H1 (cell line): ENCODE data around the gene LRP8. TPM values are rescaled to one million over a fixed set of nuclear protein-coding genes. Genes with fewer than 3 reads are reported as not detected.

Source experiments
- CTCF ChIA-PET: fragments of 300-600 bp; sonication (Branson Sonifier 250); formaldehyde crosslinking; loops from one replicate; lab custom pipeline; 2021; ENCODE audit not compliant: partially characterized antibody; lab: Charles Lee
- POLR2A ChIA-PET: fragments of 300-600 bp; sonication (Branson Sonifier 250); formaldehyde crosslinking; loops from one replicate; lab custom pipeline; 2021; ENCODE audit warnings: inconsistent platforms; ENCODE audit not compliant: partially characterized antibody; lab: Charles Lee
- DNase-seq, 2 experiments: peaks; one replicate each; pipeline versions ENCODE4 v3.0.0 to v3.0.0-alpha.2; 2010 to 2022; ENCODE audit warnings: low spot score in 2 of 2, low read depth in 1 of 2, mixed read lengths in 1 of 2
- FAIRE-seq: peaks from 2 replicates; lab custom pipeline; 2011; peaks lifted over from hg19 to GRCh38; lab: Jason Lieb, UNC
- H2AFZ ChIP-seq: 2 replicates; pipeline ENCODE4 v1.8.1; 2012; ENCODE audit warnings: low read length, inconsistent platforms
- H2AK5ac ChIP-seq: 2 replicates; pipeline ENCODE4 v1.6.1; 2013; ENCODE audit warnings: low read depth, low read length
- H2BK120ac ChIP-seq: replicated peaks from 2 replicates; pipeline ENCODE3; 2013; ENCODE audit warnings: low read depth, low read length, inconsistent platforms
- H2BK12ac ChIP-seq: 2 replicates; pipeline ENCODE4 v1.6.1; 2013; ENCODE audit warnings: low read depth, low read length
- H2BK15ac ChIP-seq: 2 replicates; pipeline ENCODE4 v1.6.1; 2013; ENCODE audit warnings: low read length
- H2BK20ac ChIP-seq: 2 replicates; pipeline ENCODE4 v1.6.1; 2013; ENCODE audit warnings: low read length
- H2BK5ac ChIP-seq: 2 replicates; pipeline ENCODE4 v1.6.1; 2013; ENCODE audit warnings: low read depth, low read length
- H3K14ac ChIP-seq: 2 replicates; pipeline ENCODE4 v1.6.1; 2013; ENCODE audit warnings: inconsistent platforms; ENCODE audit not compliant: insufficient read length
- H3K18ac ChIP-seq: 2 replicates; pipeline ENCODE4 v1.6.1; 2013; ENCODE audit warnings: low read length; ENCODE audit errors: extremely low read depth
- H3K23ac ChIP-seq: 2 replicates; pipeline ENCODE4 v1.6.1; 2013; ENCODE audit warnings: inconsistent platforms; ENCODE audit not compliant: insufficient read length
- H3K23me2 ChIP-seq: 2 replicates; pipeline ENCODE4 v1.6.1; 2013; ENCODE audit warnings: low read depth, low read length
- H3K27ac ChIP-seq: 2 replicates; pipeline ENCODE4 v1.6.1; 2011; ENCODE audit warnings: low read depth, low read length, inconsistent platforms
- H3K27me3 ChIP-seq, 4 experiments: replicated peaks in 1 of 4; 1 replicate in 1 of 4; 2 replicates in 3 of 4; pipeline versions ENCODE4 v1.6.1 to v1.8.1; 2011 to 2013; ENCODE audit warnings: low read length in 3 of 4, mild to moderate bottlenecking in 3 of 4, inconsistent platforms in 2 of 4, mixed read lengths in 2 of 4, moderate library complexity in 1 of 4; ENCODE audit not compliant: control insufficient read depth in 3 of 4, insufficient read depth in 3 of 4; ENCODE audit errors: extremely low read depth in 1 of 4
- H3K36me3 ChIP-seq, 4 experiments: 2 replicates each; pipeline versions ENCODE4 v1.6.1 to v1.8.1; 2011 to 2013; ENCODE audit warnings: mild to moderate bottlenecking in 4 of 4, low read length in 3 of 4, moderate library complexity in 2 of 4, control low read depth in 1 of 4, inconsistent platforms in 1 of 4; ENCODE audit not compliant: insufficient read depth in 4 of 4, control insufficient read depth in 2 of 4
- H3K4ac ChIP-seq: replicated peaks from 2 replicates; pipeline ENCODE3; 2013; ENCODE audit warnings: low read length, low read depth, mixed read lengths, inconsistent platforms; ENCODE audit not compliant: insufficient read length
- H3K4me1 ChIP-seq, 4 experiments: replicated peaks in 1 of 4; 1 replicate in 1 of 4; 2 replicates in 3 of 4; pipeline versions ENCODE4 v1.6.1 to v1.8.1; 2011 to 2013; ENCODE audit warnings: low read length in 3 of 4, inconsistent platforms in 2 of 4, mixed read lengths in 1 of 4; ENCODE audit not compliant: insufficient read depth in 4 of 4, control insufficient read depth in 3 of 4
- H3K4me2 ChIP-seq, 2 experiments: 2 replicates each; pipeline versions ENCODE4 v1.6.1 to v1.8.1; 2011 to 2013; ENCODE audit warnings: low read depth in 2 of 2, low read length in 2 of 2, control low read depth in 1 of 2, inconsistent platforms in 1 of 2, mild to moderate bottlenecking in 1 of 2; ENCODE audit not compliant: insufficient read depth in 1 of 2
- H3K4me3 ChIP-seq, 4 experiments: fragments of 200-600, 300-600 bp in 1 of 4; sonication (generic), shearing (Covaris generic), sonication (Bioruptor Twin) in 1 of 4; 2 replicates each; pipeline versions ENCODE4 v1.5.1 to v1.8.1; 2011 to 2016; ENCODE audit warnings: low read length in 4 of 4, low read depth in 3 of 4, control low read depth in 2 of 4, inconsistent platforms in 2 of 4, mild to moderate bottlenecking in 2 of 4, mixed read lengths in 1 of 4, moderate library complexity in 1 of 4; ENCODE audit not compliant: insufficient read depth in 2 of 4; ENCODE audit errors: extremely low read depth in 1 of 4
- H3K56ac ChIP-seq: replicated peaks from 2 replicates; pipeline ENCODE3; 2013; ENCODE audit warnings: low read depth, mild to moderate bottlenecking, mixed read lengths, low read length, inconsistent platforms; ENCODE audit not compliant: insufficient read length
- H3K79me1 ChIP-seq: 2 replicates; pipeline ENCODE4 v1.6.1; 2013; ENCODE audit warnings: low read depth, low read length, control low read depth
- H3K79me2 ChIP-seq, 2 experiments: 2 replicates each; pipeline versions ENCODE4 v1.6.1 to v1.8.1; 2012 to 2013; ENCODE audit warnings: low read length in 2 of 2, mild to moderate bottlenecking in 2 of 2, inconsistent platforms in 1 of 2; ENCODE audit not compliant: insufficient read depth in 2 of 2, control insufficient read depth in 1 of 2
- H3K9ac ChIP-seq, 4 experiments: replicated peaks in 1 of 4; 1 replicate in 1 of 4; 2 replicates in 3 of 4; pipeline versions ENCODE4 v1.6.1 to v1.8.1; 2011 to 2013; ENCODE audit warnings: low read depth in 3 of 4, low read length in 3 of 4, control low read depth in 2 of 4, mild to moderate bottlenecking in 2 of 4, moderate library complexity in 2 of 4, inconsistent platforms in 1 of 4; ENCODE audit errors: extremely low read depth in 1 of 4
- H3K9me3 ChIP-seq, 2 experiments: 2 replicates each; pipeline versions ENCODE4 v1.6.1 to v1.8.1; 2012 to 2013; ENCODE audit warnings: mild to moderate bottlenecking in 2 of 2, moderate library complexity in 2 of 2, control low read depth in 1 of 2, inconsistent platforms in 1 of 2, low read depth in 1 of 2, low read length in 1 of 2, mixed read lengths in 1 of 2; ENCODE audit not compliant: insufficient read depth in 2 of 2
- H4K20me1 ChIP-seq, 2 experiments: replicated peaks in 1 of 2; 2 replicates each; pipeline versions ENCODE3 to v1.8.1; 2011 to 2013; ENCODE audit warnings: inconsistent platforms in 2 of 2, low read length in 2 of 2, mild to moderate bottlenecking in 1 of 2; ENCODE audit not compliant: insufficient read depth in 2 of 2, control insufficient read depth in 1 of 2
- H4K5ac ChIP-seq: 2 replicates; pipeline ENCODE4 v1.6.1; 2013; ENCODE audit warnings: low read length, low read depth, mixed read lengths, inconsistent platforms; ENCODE audit not compliant: insufficient read length
- H4K8ac ChIP-seq: 2 replicates; pipeline ENCODE4 v1.8.0; 2013; ENCODE audit warnings: mild to moderate bottlenecking, moderate library complexity, low read length, inconsistent platforms; ENCODE audit not compliant: insufficient read depth; ENCODE audit errors: extremely low read depth
- H4K91ac ChIP-seq: replicated peaks from 2 replicates; pipeline ENCODE3; 2013; ENCODE audit warnings: low read length, mixed read lengths, inconsistent platforms; ENCODE audit not compliant: insufficient read length
- SP1 ChIP-seq: IDR thresholded peaks from 2 replicates; pipeline ENCODE4 v1.6.1; 2011; ENCODE audit warnings: low read depth, low read length
- WGBS, 2 experiments: shearing (Covaris generic) in 1 of 2; methylation state at CpG; one replicate each; pipeline versions ENCODE4 v1.1.6 to v1.1.7; 2013 to 2015; ENCODE audit warnings: low lambda C conversion rate in 2 of 2, mixed read lengths in 2 of 2, inconsistent platforms in 1 of 2, low coverage in 1 of 2, missing lambda C conversion rate in 1 of 2; ENCODE audit not compliant: insufficient replicate concordance in 2 of 2, insufficient coverage in 1 of 2, insufficient read length in 1 of 2; ENCODE audit errors: extremely low coverage in 1 of 2, missing lambda C conversion rate in 1 of 2; 5-methylcytosine and 5-hydroxymethylcytosine counted together
- polyA plus RNA-seq, 7 experiments: library from polyadenylated mRNA; depleted of rRNA in 3 of 7; stranded (reverse) in 5 of 7; unstranded in 2 of 7; fragments of >200 nt in 5 of 7; fragments of 200-250 nt in 2 of 7; gene quantifications; 1 replicate in 5 of 7; 2 replicates in 1 of 7; 4 replicates in 1 of 7; pipeline versions ENCODE4 v1.2.1 to v1.2.3, GENCODE V29; 2011 to 2013; ENCODE audit warnings: missing spikeins in 2 of 7, mixed read lengths in 2 of 7
- total RNA-seq: library from RNA; stranded (reverse); fragmentation: NEBNext Ultra II Directional; extraction: Animal tissue kit (Norgen Biotek cat#: 25700); gene quantifications from 2 replicates; pipeline ENCODE4 v1.2.1, GENCODE V29; 2021

LRP8 gene
- total and polyA plus RNA-seq, 2 of the 8 experiments (the other 6 are each of a cell fraction or from before 2014, with no cell fraction given) = 63.2 to 66.4 TPM

DNA sequence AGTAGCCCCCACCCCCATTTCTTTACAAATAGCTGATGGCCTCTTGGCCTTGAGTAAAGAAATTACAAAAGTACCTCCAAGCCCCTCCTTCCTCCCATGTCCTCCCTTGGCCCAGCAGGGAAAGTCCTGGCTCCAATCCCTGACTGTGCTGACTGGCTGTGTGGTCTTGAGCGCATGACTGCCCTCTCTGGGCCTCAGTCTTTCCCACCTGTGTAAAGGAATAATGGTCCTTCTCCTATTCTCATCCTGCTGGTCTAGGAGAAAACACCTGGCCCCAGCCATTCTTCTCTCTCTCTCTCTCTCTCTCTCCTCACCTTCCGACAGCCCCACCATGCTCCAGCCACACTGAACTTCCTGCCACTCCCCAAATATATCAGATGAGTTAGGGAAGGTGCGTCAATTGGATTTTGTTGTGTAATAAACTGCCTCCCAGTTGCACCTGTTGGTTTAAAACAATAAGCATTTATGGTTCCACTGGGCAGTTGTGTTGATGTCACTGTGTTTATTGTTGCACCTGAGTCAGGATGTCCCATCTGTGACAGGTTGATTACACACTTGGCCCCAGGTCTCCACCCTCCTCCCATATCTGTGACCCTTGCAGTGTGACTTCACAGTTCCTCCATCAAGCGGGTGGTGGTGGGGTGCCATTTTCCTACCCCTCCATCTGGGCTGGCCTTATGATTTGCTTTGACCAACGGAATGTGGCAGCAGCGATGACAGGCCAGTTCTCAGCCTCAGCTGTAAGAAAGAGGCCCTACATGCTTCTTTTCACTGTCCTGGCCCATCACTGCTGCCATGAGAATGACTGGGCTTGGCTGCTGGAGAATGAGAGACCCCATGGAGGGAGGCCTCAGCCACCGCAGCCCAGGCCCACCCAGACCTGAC is 22.3 kb upstream of the LRP8 start:
- POLR2A ChIA-PET = no interaction called here
- Histone ChIP-seq H2AFZ (no peak overlapping the region), H3K56ac (no peak overlapping the region), H3K36me3 (no peaks in the 10 kb centered on the region), H3K4ac (no peak overlapping the region), H2BK20ac (no peak overlapping the region), H3K9me3 (no peaks in the 10 kb centered on the region), H3K4me2 (no peak overlapping the region), H3K4me3 (no peak overlapping the region), H4K20me1 (no peaks in the 10 kb centered on the region), H3K4me1 (peaks cover 0 to 7% (median 1%) of the 10 kb centered on the region in 4 experiments; a peak in 1 of 7 replicates), H3K23ac (no peak overlapping the region), H4K91ac (no peak overlapping the region), H2BK12ac (no peak overlapping the region), H4K8ac (no peak overlapping the region), H3K27me3 (peaks cover 0 to 3% (median 0%) of the 10 kb centered on the region in 4 experiments; a peak in 2 of 7 replicates), H3K79me2 (no peaks in the 10 kb centered on the region), H2BK15ac (no peak overlapping the region), H3K27ac (no peak overlapping the region), H2AK5ac (no peak overlapping the region), H3K79me1 (no peaks in the 10 kb centered on the region), H3K14ac (no peak overlapping the region), H3K9ac (no peak overlapping the region), H3K23me2 (no peaks in the 10 kb centered on the region; the same call in 1 of the 2 replicates), H4K5ac (no peak overlapping the region), H2BK120ac (no peak overlapping the region), H3K18ac (no peak overlapping the region; the same call in 1 of the 2 replicates), H2BK5ac (no peak overlapping the region)
- WGBS, 2 experiments = 94% methylated on average over 7 of the region's 7 CpGs; no CpG with 5 or more reads in 1 of the 2 experiments
- CTCF ChIA-PET = no interaction called here
- FAIRE-seq (no peak), DNase-seq (peak in 1 of 2 experiments; percentile 39)
- no peak for TF ChIP-seq SP1
